GM23248 (cell line): ENCODE measurements around the gene WIPF2.

Experiments
- EZH2 ChIP-seq: fragments of 200-600 bp; sonication (generic); IDR thresholded peaks from 2 replicates; pipeline ENCODE4 v1.6.1; 2018; ENCODE audit warnings: antibody characterized with exemption, mild to moderate bottlenecking; ENCODE audit not compliant: insufficient read depth, poor library complexity, severe bottlenecking
- EZH2phosphoT487 ChIP-seq: fragments of 200-600 bp; sonication (generic); IDR thresholded peaks from 2 replicates; pipeline ENCODE4 v1.6.1; 2018; ENCODE audit warnings: antibody characterized with exemption, moderate library complexity, mild to moderate bottlenecking, low read depth; ENCODE audit not compliant: insufficient read depth

DNA sequence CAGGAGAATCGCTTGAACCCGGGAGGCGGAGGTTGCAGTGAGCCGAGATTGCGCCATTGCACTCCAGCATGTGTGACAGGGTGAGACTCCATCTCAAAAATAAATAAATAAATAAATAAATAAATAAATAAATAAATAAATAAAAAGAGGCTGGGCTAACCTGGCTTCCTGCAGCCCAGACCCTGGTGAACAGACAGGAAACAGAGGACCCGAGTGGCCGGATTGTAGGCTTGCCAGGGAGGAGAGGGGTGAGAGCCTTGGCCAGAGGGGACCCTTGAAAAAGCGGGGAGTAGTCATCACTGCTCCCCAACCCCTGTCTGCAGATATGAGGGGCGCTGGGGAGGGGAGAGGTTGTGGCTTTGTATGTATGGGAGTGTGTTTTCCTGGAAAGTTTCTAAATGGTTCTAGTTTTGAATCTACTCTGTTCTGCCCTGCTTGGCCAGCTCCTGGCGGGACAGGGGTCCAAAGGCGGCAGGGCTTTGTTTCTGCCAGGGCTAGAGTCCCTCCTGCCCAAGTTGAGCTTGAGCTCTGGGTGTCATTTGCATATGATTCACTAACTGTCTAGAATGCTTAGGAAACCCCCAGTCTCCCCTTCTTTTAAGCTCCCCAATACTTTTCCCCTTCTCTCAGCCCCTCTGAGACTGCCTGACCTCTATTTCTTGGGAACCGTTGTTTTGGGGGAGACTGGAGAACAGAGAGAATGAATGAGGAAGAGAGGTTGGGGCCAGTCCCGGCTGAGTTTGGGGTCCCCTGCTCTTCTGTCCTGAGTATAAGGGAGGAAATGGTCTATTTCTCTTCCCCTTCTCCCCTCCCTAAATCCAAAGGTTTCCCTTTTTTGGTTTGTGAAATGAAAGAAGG lies 106.3 kb downstream of the WIPF2 start:
- TF ChIP-seq EZH2 = no peak
- TF ChIP-seq EZH2phosphoT487 = no peak
